ENCODE measurements around the gene DQX1. TPM values are rescaled to one million over a fixed set of nuclear protein-coding genes. Genes with fewer than 3 reads are reported as not detected.

Gene DQX1
- total RNA-seq, 2 experiments from 2014 or later: 0.25 to 0.52 TPM

DNA sequence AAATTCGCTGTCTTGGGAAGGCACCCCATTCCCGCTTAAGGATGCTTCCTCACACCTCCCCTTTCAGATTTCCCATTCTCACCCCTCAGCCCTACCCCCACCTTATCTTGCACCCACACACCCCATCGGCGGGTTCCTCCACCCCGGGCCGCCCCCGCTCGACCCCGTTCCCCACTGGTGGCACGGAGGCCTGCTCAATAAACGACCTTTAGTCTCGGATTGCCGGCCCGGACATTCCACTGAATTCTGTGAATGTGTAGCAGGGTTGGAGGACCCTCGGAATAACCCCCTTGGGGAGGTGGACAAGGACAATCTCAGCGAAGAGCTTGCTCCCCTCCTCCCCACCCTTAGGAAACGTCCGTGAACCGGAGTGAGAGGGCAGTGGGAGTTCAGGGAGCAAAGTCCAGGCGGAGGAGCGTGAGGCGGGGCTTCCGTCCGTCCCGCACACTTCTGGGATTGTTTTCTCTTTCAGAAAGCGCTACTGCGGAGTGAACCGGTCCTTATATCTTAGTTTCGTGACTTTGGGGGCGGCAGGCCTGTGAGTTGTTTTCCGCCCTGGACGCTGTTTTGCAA is 23.8 kb downstream of the DQX1 start:
- peak overlapping the region; percentile 54 for H3K4me3 Mint-ChIP-seq
- peaks cover 40% of the 10 kb centered on the region for H3K36me3 Mint-ChIP-seq (ENCODE audit: low read depth)
- H3K9me3 Mint-ChIP-seq: no peaks in the 10 kb centered on the region
- peaks cover 62% of the 10 kb centered on the region for H3K27me3 Mint-ChIP-seq
- H3K27ac Mint-ChIP-seq: no peak overlapping the region
- peaks cover 69% of the 10 kb centered on the region for H3K4me1 Mint-ChIP-seq
- POLR2A ChIA-PET: no interaction called here
- no peak for DNase-seq
- CTCF ChIA-PET: interaction anchor here (1.6 to 3.4 kb wide), 4 partner anchors 7 to 20 kb away, joined by 4 to 16 read pairs (median 13); partner anchors contain the start of genes CCDC142 and TTC31

DNA sequence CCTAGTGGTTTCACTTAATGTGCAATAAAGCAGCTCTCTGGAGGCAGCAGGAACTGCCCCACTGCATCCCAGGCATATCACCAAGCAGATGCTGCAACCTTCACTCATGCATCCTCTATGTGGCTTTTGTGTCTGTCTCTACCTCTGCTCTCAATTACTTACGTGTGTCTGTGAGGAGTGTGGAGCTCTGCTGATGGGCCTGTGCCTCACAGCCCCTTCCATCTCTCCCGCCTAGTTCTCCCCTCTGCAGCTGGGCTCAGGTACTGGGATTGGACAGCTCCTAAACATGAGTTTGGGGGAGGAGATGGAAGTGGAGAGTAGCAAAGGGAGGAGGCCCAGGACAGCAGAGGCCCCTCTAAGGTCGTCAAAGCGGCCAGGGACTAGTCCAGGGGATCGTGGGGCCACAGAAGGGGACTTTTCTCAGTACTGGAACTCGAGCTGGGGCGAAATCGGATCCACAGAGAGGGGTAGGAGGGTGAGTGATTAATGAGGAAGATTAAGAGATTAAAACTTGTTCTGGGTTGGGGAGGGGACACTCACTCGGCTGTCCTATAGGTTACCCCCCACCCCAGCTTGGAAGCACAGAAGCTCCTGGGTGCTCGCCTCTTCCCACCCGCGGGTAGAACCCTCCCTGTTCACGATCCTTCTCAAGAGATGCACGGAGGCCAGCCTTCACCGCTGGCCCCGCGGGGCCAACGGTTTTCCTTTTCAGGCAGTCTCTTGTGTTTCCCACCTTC is 24.5 kb downstream of the DQX1 start:
- POLR2A ChIA-PET: no interaction called here
- Mint-ChIP-seq H3K36me3 (ENCODE audit: low read depth) (peaks cover 35% of the 10 kb centered on the region), H3K4me3 (peak overlapping the region; percentile 4), H3K9me3 (no peaks in the 10 kb centered on the region), H3K4me1 (peaks cover 64% of the 10 kb centered on the region), H3K27ac (no peak overlapping the region), H3K27me3 (peaks cover 62% of the 10 kb centered on the region)
- DNase-seq: no peak
- CTCF ChIA-PET: interaction anchor here (0.7 to 5.6 kb wide), 7 partner anchors 8 to 86 kb away, joined by 3 to 38 read pairs (median 10); partner anchors contain the start of genes CCDC142, TTC31 and WBP1

DNA sequence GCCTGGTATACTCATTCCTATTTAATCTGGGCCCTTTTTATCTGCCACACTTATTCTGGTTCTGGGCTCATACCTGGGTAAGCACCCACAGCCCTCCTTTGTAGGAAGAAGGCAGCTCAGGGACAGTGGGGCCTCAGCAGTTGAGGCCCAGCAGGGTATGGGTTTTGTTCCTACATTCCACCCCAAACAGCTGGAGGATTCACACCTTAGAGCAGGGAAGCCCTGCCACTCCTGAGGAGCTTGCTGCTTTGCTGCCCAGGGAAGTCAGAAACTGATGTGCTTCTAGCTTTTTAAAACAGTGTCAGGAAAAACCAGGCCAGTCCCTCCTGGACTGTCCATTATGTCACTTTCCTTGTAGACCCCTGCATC is 25.5 kb downstream of the DQX1 start:
- ChIA-PET CTCF (interaction anchor here (0.7 to 5.6 kb wide), 8 partner anchors 8 to 87 kb away, joined by 3 to 38 read pairs (median 4); partner anchors contain the start of genes CCDC142, TTC31 and WBP1), POLR2A (no interaction called here)
- H3K36me3 Mint-ChIP-seq (ENCODE audit: low read depth): peaks cover 31% of the 10 kb centered on the region
- H3K27ac Mint-ChIP-seq: no peak overlapping the region
- H3K4me1 Mint-ChIP-seq: peaks cover 59% of the 10 kb centered on the region
- H3K4me3 Mint-ChIP-seq: no peak overlapping the region
- DNase-seq: no peak
- peaks cover 62% of the 10 kb centered on the region for H3K27me3 Mint-ChIP-seq
- no peaks in the 10 kb centered on the region for H3K9me3 Mint-ChIP-seq

DNA sequence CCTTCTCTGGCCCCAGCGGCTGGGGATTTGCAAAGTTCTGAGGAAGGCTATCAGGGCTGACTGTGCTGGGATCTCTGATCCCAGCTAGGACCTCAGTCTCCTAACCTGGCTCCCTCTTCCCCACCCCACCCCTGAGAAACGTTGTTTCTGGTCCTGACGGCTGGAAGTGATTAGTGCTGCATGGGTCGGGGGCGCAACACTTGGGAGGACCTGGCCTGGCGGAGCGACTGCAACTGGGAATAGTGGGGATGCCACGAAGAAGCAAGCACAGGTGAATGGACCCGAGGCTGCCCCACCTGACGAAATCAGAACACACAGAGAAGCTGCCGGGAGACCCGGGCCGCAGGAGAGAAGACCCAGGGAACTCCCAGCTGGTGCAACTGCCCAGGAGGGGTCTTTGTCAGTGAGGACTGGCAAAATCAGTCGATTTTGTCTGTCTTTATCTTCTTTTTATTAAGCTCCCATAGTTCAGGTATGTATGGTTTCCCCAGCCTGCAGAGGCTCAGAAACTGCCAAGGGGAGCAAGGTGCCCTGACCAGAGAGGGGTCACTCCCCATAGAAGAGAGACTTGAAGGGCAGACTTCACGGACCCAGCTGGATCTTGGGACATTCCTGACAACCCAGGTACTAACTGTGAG is 26.0 kb downstream of the DQX1 start:
- ChIA-PET POLR2A (no interaction called here), CTCF (interaction anchor here (0.9 to 5.6 kb wide), 6 partner anchors 8 to 88 kb away, joined by 3 to 38 read pairs (median 4); partner anchors contain the start of genes CCDC142 and TTC31)
- Mint-ChIP-seq H3K4me3 (peak overlapping the region; percentile 30), H3K9me3 (no peaks in the 10 kb centered on the region), H3K36me3 (ENCODE audit: low read depth) (peaks cover 27% of the 10 kb centered on the region), H3K4me1 (peaks cover 54% of the 10 kb centered on the region), H3K27ac (no peak overlapping the region), H3K27me3 (peaks cover 62% of the 10 kb centered on the region)
- no peak for DNase-seq

DNA sequence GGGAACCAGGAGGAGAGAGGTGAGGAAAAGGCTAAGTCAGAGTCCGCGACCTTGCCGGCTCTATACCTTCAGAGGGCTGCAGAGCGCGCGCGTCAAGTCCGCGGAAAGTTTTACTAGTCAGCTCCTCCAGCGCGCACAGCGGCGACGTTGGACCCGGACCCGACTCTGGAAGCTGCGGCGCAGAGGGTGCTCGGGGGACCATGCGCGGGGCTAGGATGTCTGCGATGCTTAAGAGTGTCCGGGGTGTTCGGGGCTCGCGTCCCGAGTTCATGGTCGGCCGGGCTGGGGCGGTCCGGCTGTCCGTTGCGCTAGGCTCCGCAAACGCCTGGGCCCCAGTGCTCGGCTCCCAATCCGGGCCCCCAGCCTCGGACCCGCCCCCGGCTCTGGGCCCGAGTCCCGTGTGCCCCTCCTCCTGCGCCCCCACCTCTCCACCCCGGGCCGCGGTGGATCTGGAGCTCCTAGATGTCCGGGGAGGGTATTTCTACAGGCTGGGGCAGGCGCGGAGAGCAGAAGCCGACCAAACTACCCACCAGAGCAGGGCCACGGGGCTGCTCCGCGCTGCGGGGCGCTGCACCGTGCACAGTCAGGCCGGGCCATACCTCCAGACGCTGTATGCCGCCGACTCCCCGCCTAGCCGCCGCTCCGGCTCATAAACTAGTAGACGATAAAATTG is 26.6 kb downstream of the DQX1 start, which contains the start of gene LBX2:
LBX2 (minus strand) TSS at position 337 of the 673 bp plus-strand sequence; CDS start at position 271, 66 bp downstream.
- H3K9me3 Mint-ChIP-seq: no peaks in the 10 kb centered on the region

DNA sequence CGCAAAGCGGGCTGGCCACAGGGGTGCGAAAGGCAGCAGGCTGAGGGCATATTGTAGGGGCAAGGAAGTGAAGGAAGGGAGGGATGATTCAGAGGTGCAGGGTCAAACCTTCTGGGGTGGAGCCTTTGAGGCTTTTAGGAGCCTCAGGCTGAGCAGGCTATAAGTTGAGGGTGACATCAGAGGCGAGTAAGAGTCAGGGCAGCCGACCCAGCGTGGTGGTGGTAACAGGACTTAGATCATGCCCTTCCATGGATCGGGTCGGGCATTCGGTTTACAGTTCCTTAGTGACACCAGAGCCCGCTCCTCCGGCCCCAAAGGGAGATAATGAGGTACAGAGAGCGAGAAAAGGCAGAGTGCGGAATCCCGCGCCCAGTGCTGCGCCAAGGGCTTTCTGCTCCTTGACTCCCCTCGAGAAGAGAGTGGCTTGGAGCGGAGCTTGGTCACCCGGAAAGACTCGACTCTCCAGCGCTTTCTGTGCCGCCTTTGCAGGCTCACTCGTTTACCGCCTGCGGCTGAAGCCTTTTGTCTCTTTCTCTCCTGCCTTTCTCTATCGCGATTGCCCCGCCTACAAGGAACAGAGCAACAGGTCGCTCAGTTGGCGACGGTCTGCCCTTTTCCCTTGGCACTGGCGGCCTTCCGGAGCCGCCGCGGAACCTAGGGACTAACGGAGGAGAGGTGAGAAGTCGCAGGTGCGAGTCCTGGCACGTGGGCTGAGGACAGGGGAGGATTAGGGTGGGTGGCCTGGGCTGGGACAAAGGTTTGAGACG is 27.3 kb downstream of the DQX1 start:
- Mint-ChIP-seq H3K27me3 (peaks cover 55% of the 10 kb centered on the region), H3K4me3 (peak overlapping the region; percentile 79), H3K9me3 (no peaks in the 10 kb centered on the region), H3K4me1 (peaks cover 45% of the 10 kb centered on the region), H3K36me3 (ENCODE audit: low read depth) (peaks cover 23% of the 10 kb centered on the region), H3K27ac (peak overlapping the region; percentile 77)
- ChIA-PET CTCF (interaction anchor here (0.9 to 5.6 kb wide), 5 partner anchors 8 to 40 kb away, joined by 3 to 38 read pairs (median 4); partner anchors contain the start of genes CCDC142 and TTC31), POLR2A (no interaction called here)
- DNase-seq: no peak

More for the DNA sequence above, 26.6 kb downstream of the DQX1 start, which contains the start of gene LBX2:
- peak; percentile 41 for DNase-seq
- ChIA-PET POLR2A (no interaction called here), CTCF (interaction anchor here (0.9 to 5.6 kb wide), 3 partner anchors 10 to 17 kb away, joined by 3 to 38 read pairs (median 4); partner anchors contain the start of genes CCDC142 and TTC31)
- Mint-ChIP-seq H3K4me3 (peak within 1 kb of the TSS; percentile 79), H3K36me3 (ENCODE audit: low read depth) (peaks cover 22% of the 10 kb centered on the region), H3K27ac (peak within 1 kb of the TSS; percentile 77), H3K27me3 (peaks cover 60% of the 10 kb centered on the region), H3K4me1 (peaks cover 48% of the 10 kb centered on the region)

DNA sequence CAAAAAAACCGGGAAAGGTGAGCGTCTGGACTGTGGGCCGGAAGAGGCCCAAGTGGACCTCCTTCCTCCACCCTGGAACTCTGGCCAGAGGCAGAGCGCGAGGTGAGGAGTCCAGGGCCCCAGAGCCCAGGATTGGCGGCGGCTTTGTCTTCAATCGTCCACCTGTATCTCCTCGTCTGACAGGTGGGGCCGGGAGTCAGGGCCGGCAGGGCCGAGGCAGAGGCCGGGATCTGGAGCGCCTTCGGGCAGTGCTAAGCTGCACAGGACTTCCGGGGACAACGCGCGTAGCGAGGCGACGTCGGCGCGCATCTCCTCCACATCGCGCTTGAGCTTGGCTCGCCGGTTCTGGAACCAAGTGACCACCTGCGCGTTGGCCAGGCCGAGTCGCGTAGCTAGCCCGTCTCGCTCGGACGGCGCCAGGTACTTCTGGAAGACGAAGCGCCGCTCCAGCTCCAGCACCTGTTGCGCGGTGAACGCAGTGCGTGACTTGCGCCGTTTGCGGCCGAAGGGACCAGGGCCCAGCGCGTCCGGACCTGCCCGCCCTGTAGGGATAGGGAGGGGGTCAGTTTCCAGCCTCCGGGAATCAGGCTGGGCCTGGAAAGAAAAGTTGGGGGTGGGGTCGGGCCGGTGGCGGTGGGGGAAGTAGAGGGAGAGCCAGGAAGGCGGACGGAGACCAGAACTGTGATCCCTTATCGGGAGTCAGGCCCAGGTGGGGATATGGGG is 28.1 kb downstream of the DQX1 start:
- POLR2A ChIA-PET: no interaction called here

DNA sequence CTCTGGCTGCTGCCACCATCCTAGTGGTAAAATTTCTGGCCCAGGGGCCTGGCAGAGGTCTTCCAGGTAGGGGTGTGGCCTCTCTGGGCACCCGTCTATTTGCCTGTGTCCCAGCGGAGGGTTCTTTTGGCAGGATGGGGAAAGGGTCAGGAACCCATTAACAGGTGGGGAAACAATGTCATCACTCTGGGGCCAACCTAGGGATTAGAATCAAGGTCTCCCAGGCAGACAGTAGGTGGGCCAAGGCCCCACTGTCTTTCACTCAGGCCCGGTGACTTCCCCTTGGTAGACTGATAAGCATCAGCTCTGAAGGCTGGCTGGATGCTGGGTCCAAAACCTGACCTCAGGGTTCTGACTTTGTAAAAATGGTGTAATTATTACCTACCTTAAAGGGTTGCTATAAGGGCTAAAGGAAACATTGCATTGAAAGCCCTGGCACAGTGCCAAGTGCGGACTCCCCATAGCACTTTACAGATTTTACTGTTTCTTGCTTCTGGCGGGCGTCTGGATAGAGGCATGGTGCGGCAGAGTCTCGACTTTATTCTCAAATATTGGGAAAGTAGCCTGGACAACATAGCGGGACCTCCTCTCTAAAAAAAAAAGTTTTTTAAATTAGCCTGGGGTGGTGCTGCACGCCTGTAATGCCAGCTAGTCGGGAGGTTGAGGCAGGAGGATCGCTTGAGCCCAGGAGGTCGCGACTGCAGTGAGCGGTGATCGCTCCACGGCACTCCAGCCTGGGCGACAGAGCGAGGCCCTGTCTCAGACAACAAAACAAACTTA is 28.8 kb downstream of the DQX1 start:
- no peak overlapping the region for H3K27ac Mint-ChIP-seq
- CTCF ChIA-PET: interaction anchor here (0.9 to 5.6 kb wide), 5 partner anchors 9 to 87 kb away, joined by 3 to 38 read pairs (median 3); partner anchors contain the start of genes CCDC142 and TTC31
- peaks cover 44% of the 10 kb centered on the region for H3K27me3 Mint-ChIP-seq
- H3K36me3 Mint-ChIP-seq (ENCODE audit: low read depth): peaks cover 28% of the 10 kb centered on the region
- no peak for DNase-seq
- H3K9me3 Mint-ChIP-seq: no peaks in the 10 kb centered on the region
- POLR2A ChIA-PET: no interaction called here
- peaks cover 30% of the 10 kb centered on the region for H3K4me1 Mint-ChIP-seq
- peak overlapping the region; percentile 79 for H3K4me3 Mint-ChIP-seq

More for the DNA sequence above, 28.1 kb downstream of the DQX1 start:
- Mint-ChIP-seq H3K36me3 (ENCODE audit: low read depth) (peaks cover 27% of the 10 kb centered on the region), H3K4me1 (peaks cover 38% of the 10 kb centered on the region), H3K27me3 (peaks cover 51% of the 10 kb centered on the region), H3K27ac (peak overlapping the region; percentile 77), H3K4me3 (peak overlapping the region; percentile 79), H3K9me3 (no peaks in the 10 kb centered on the region)
- CTCF ChIA-PET: interaction anchor here (0.9 to 5.6 kb wide), 5 partner anchors 8 to 41 kb away, joined by 3 to 38 read pairs (median 4); partner anchors contain the start of genes CCDC142 and TTC31
- peak; percentile 39 for DNase-seq

DNA sequence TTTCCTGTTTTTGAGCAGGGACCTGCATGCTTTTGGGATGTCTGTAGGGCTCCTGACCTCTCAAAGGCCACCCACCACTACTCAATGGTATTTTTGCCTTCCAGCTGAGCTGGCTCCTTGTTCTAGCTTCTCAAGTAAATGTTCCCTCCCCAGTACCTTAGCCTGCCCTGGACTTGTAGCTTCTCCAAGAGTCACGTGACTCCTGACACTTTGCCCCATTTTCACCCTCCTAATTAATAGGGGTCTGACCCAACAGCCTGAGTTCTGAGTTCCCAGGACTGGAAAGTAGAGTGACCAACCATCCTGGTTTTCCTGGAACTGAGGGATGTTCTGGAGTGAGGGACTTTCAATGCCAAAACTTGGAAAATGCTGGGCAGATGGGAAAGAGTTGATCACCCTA is 30.6 kb downstream of the DQX1 start:
- POLR2A ChIA-PET: no interaction called here
- DNase-seq: no peak
- Mint-ChIP-seq H3K9me3 (no peaks in the 10 kb centered on the region), H3K36me3 (ENCODE audit: low read depth) (peaks cover 30% of the 10 kb centered on the region), H3K27ac (no peak overlapping the region), H3K4me1 (peaks cover 23% of the 10 kb centered on the region), H3K4me3 (no peak overlapping the region), H3K27me3 (peaks cover 27% of the 10 kb centered on the region)
- CTCF ChIA-PET: interaction anchor here (0.9 to 1.1 kb wide), 3 partner anchors 12 to 36 kb away, joined by 3 to 6 read pairs (median 3); partner anchors contain the start of genes CCDC142 and TTC31

DNA sequence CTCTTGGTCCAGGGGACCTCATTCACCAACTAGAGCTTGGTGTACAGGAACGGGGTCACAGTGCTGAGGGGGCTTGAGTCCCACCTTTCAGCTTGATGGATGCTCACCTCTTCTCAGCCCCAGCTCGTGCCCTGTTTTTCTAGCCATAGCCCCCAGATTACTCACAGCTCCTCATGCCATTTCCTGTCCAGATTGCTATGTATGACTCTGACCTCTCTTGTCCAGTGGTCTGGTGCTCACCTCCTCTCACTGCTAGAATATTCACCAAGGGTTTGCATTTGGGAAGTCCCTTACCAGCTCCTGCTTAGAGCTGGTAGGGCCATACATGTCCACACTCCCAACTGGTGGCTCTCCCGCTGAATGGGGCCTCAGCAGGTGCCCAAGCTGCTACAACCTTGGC is 32.5 kb downstream of the DQX1 start:
- no peak for DNase-seq
- Mint-ChIP-seq H3K4me3 (no peak overlapping the region), H3K9me3 (no peaks in the 10 kb centered on the region), H3K36me3 (ENCODE audit: low read depth) (peaks cover 31% of the 10 kb centered on the region), H3K27me3 (peaks cover 11% of the 10 kb centered on the region), H3K27ac (no peak overlapping the region), H3K4me1 (peaks cover 16% of the 10 kb centered on the region)
- ChIA-PET POLR2A (no interaction called here), CTCF (interaction anchor here (0.5 to 3.7 kb wide), 7 partner anchors 8 to 665 kb away, joined by 3 to 21 read pairs (median 5); partner anchors contain the start of genes CCDC142, STAMBP and TTC31)
